Measurements from ENCODE around the gene SPRTN.

Gene SPRTN

GRCh38 chr1:231338270-231339128, at the start of gene SPRTN:
Gene SPRTN, plus strand, starts transcription at chr1:231338293. Its CDS starts 91 bp downstream, at chr1:231338384.
- DNase-seq: no peak

DNA sequence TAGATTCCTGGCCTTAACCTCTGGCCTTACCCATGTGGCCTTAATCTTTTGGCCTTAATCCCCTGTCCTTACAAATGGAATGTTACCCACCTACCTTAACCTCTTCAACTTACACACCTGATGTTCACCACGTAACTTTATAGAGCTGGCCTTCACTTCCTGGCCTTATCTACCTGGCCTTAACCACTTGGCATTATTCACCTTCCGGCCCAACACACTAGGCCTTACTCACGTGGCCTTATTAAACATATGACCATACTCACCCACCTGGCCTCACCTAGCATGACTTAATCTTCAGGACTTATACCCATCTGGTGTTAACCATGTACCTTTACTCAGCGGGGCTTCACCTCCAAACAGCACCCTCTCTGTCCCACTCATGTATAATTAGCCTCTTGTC, 42.2 kb upstream of the SPRTN start:
- no peak for DNase-seq

DNA sequence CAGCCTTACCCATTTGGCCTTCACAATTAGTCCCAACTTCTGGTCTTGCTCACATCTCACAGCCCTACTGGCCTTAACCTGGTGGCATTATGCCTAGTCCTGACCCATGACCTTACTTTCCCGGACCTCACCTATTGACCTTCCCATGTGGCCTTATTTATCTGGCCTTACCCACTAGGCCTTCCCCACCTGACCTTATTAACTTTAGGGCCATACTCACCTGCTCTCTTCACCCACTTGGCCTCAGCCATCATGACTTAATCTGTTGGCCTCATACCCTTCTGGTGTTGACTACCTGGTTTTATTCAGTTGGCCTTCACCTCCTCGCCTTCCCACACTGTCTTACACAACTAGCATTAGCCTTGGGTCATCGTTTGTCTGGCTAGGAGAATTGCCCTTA, 36.1 kb upstream of the SPRTN start:
- no peak for DNase-seq

DNA sequence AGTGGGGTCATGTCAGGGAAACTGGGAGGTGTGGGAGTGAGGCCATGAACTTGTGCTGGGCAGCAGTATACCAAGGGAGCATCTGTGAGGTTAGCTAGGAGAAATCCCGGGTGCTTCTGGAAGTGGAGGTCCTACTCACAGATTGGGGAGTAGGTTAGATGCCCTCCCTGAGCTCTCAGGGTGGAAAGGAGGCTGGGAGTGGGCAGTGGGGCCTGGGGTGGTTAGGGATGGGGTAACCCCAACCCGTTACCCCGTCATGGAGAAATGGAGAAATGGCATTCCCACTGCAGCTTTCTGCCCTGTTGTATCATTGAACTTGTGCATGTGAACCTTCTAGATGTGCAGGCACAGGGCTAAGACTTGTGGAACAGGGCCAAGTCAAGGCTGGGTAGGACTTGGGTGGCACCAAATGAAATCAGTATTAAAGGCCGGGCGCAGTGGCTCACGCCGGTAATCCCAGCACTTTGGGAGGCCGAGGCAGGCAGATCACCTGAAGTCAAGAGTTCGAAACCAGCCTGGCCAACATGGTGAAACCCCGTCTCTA, 27.6 kb upstream of the SPRTN start:
- DNase-seq: no peak

GRCh38 chr1:231311720-231312431, 26.2 kb upstream of the SPRTN start:
- no peak for DNase-seq

DNA sequence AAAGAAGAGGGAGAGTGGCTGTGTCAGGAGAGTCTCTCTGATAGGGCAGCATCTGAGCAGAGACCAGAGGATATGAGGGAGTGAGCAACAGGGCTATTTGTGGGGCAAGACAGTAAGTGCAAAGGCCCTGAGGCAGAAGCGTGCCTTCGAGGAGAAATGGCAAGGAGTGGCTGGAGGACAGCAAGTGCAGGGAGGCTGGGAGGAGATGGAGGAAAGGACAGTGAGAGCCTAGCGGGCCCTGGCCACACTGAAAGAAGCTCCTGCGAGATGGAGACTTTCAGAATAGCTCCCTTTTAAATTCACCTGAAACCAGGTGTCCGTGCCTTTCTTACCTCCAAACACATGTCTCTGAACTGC, 25.7 kb upstream of the SPRTN start:
- DNase-seq: no peak

GRCh38 chr1:231313661-231314060, 24.4 kb upstream of the SPRTN start:
- DNase-seq: no peak

DNA sequence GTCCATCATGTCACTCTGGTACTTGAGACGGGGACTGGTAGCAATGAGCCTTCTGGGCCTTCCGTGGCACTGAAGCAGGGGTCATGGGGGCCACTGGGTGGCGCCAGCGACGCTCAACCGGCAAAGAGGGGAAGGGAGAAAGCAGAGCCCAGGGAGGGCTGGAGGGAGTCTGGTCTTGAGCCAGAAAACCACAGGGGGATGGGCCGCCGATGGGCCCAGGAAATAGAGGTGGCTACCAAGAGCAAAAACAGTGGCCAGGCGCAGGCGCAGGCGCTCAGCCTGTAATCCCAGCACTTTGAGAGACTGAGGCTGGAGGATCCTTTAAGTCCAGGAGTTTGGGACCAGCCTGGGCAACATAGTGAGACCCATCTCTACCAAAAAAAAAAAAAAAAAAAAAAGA, 22.2 kb upstream of the SPRTN start:
- no peak for DNase-seq

DNA sequence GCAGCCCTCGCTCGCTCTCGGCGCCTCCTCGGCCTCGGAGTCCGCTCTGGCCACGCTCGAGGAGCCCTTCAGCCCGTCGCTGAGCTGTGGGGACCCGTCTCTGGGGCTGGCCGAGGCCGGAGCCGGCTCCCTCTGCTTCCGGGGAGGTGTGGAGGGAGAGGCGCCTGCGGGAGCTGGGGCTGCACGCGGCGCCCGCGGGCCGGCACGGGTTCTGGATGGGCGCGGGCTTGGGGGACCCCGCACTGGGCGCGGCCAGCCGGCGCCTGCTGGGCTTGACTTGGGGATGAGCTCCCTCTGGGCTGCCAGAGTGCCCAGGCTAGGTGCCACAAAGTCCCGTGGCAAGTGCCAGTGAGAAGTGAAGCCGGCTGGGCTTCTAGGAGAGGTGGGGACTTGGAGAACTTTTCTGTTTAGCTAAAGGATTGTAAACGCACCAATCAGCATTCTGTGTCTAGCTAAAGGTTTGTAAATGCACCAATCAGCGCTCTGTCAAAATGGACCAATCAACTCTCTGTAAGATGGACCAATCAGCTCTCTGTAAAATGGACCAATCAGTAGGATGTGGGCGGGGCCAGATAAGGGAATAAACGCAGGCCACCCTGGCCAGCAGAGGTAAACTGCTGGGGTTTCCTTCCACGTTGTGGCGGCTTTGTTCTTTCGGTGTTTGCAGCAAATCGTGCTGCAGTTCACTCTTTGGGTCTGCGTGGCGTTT, 20.6 kb upstream of the SPRTN start:
- DNase-seq: no peak

DNA sequence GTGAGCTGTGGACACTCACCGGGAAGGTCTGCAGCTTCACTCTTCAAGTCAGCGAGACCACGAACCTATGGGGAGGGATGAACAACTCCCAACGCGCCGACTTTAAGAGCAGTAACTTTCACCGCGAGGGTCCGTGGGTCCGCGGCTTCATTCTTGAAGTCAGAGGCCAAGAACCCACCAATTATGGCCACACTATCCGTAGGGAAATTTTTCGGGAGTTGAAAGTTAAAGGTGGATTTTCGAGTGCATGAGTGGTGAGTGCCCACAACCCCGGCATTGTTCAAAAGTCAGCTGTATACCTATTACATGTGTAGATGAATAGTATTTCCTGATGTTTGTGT, 20.1 kb upstream of the SPRTN start:
- no peak for DNase-seq

DNA sequence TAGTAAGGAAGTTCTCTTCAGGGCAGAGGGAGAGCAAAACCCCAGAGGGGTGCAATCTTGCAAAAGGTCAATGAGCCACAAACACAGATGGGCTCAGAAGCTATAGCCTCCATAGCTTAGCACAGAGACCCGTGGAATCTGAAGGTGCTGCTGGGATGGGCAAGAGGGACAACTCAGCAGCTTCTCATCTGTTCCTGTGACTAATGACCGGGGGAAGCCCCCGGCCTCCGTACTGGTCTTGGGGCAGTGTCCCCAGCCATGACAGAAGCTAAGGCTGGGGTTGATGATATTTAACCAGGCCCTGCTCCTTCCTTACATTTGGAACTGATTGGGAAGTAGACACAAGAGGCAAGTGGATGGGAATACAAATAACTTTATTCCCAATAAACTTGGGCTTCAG, 19.5 kb upstream of the SPRTN start:
- DNase-seq: no peak

DNA sequence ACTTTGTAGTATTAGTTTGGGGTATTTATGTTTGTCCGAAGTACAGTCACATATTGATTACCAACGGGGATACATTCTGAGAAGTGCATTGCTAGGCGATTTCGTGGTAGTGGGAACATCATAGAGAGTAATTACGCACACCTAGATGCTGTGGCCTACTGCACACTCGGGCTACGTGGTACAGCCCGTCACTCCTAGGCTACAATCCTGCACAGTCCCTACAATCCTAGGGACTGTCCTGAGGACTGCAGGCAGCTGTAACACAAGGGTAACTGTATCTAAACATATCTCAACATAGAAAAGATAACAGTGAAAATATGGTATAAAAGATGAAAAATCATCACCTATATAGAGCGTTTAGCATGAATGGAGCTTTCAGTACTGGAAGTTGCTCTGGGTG, 19.0 kb upstream of the SPRTN start:
- DNase-seq: no peak

GRCh38 chr1:231322880-231323530, 15.1 kb upstream of the SPRTN start:
- no peak for DNase-seq

- no peak for DNase-seq
Observed at GRCh38 chr1:231324660-231325059, 13.4 kb upstream of the SPRTN start.

DNA sequence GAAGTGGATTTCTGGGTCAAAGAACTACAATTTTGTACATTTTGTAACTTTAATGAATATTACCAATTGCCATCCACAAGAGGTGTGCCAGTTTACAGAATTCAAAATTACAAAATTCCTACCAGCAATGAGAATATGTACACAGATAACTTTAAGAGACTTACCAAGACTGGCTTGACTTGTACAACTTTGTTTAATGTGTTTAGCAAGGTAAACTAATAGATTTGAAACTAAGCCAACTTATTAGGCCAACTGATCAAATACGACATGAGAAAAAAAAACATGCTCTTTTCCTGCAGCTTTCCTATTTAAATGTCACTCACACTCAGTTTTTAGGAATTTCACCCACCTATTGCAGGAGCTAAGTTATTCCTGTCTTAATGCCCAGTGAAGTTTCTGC, 11.8 kb upstream of the SPRTN start:
- no peak for DNase-seq

- DNase-seq: no peak
Observed at GRCh38 chr1:231327617-231328016, 10.5 kb upstream of the SPRTN start.

GRCh38 chr1:231329483-231329882, 8.6 kb upstream of the SPRTN start:
- DNase-seq: no peak

- no peak for DNase-seq
Observed at GRCh38 chr1:231332761-231333160, 5.3 kb upstream of the SPRTN start.

GRCh38 chr1:231334079-231334666, 3.9 kb upstream of the SPRTN start:
- no peak for DNase-seq

DNA sequence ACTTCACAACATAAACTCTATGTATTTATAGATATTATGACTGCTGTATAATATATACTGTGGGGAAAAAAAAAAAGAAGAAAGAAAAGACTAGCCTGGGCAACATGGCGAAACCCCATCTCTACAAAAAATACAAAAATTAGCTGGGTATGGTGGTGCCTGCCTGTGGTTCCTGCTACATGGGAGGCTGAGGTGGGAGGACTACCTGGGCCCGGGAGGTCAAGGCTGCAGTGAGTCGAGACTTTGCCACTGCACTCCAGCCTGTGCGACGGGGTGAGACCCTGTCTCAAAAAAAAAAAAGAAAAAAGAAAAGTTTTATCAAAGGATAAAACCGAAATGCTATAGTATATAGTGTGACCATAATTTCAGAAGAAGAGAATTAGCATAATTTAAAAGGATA, 3.1 kb upstream of the SPRTN start:
- DNase-seq: no peak

GRCh38 chr1:231335663-231336602, 2.2 kb upstream of the SPRTN start:
- DNase-seq: no peak

DNA sequence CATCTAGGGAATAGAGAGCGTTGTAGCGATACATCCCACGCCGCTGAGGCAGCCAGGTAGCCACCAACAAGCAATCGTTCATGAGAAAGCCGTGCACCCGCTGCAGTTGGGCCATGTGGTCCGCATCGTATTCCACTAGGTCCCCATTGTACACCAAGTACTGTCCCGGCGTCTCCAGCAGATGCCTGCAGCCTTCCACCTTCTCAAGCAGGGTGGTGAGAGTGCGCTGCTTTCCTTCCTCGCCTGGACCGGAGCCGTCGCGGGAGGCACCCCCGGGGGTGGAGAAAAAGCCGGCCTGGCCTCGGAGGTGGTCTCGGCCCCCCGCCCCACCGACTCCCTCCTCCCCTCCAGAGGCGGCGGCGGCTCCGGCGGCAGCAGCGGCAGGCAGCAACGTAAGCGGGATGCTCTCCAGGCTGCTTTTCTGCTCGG, 1.0 kb upstream of the SPRTN start:
- DNase-seq: no peak

All from NCI-H2081 treated with DMSO at 0.1 percent for 48 hours (cell line).